CD14-positive monocyte (primary cell): Measurements from ENCODE around the gene GRM5. TPM values are rescaled to one million over a fixed set of nuclear protein-coding genes. Genes with fewer than 3 reads are reported as not detected.
"Not testable (repeated sequence)": the region's sequence is repeated elsewhere in the genome, so short reads cannot be mapped to it uniquely, and the experiment has no call there.

ENCODE experiments used
- DNase-seq, 3 donors: peaks; one replicate each; pipeline ENCODE4 v3.0.0-alpha.2; 2011 to 2022
- H2AFZ ChIP-seq: 2 replicates; pipeline ENCODE4 v1.6.0; 2012; ENCODE audit warnings: mild to moderate bottlenecking, low read depth, low read length, inconsistent platforms; ENCODE audit not compliant: insufficient read depth, poor library complexity, severe bottlenecking
- H3K27ac ChIP-seq, 2 donors: 1 replicate in 1 of 2; 2 replicates in 1 of 2; pipeline ENCODE4 v1.5.1; 2012 to 2013; ENCODE audit warnings: low read length in 2 of 2, control low read depth in 1 of 2, inconsistent platforms in 1 of 2, low read depth in 1 of 2, mild to moderate bottlenecking in 1 of 2
- H3K27me3 ChIP-seq, 2 donors: one replicate each; pipeline versions ENCODE4 v1.6.0 to v1.6.1; 2011 to 2013; ENCODE audit warnings: low read length in 2 of 2; ENCODE audit not compliant: control insufficient read depth in 2 of 2, insufficient read depth in 2 of 2
- H3K36me3 ChIP-seq, 2 donors: replicated peaks in 1 of 2; 1 replicate in 1 of 2; 2 replicates in 1 of 2; pipeline versions ENCODE4 v1.5.1 to v1.6.1; 2012 to 2013; ENCODE audit warnings: low read length in 2 of 2, control low read depth in 1 of 2, inconsistent platforms in 1 of 2, mild to moderate bottlenecking in 1 of 2; ENCODE audit not compliant: insufficient read depth in 2 of 2, control insufficient read depth in 1 of 2
- H3K4me1 ChIP-seq, 2 donors: 1 replicate in 1 of 2; 2 replicates in 1 of 2; pipeline versions ENCODE4 v1.5.1 to v1.6.1; 2012 to 2013; ENCODE audit warnings: low read length in 2 of 2, control low read depth in 1 of 2, inconsistent platforms in 1 of 2, mild to moderate bottlenecking in 1 of 2, moderate library complexity in 1 of 2; ENCODE audit not compliant: insufficient read depth in 2 of 2, control insufficient read depth in 1 of 2
- H3K4me2 ChIP-seq: replicated peaks from 2 replicates; pipeline ENCODE3; 2012; ENCODE audit warnings: low read length, moderate library complexity, mild to moderate bottlenecking; ENCODE audit not compliant: poor library complexity, severe bottlenecking; ENCODE audit errors: extremely low read depth
- H3K4me3 ChIP-seq, 3 experiments: fragments of 200-600 bp in 1 of 3; sonication (generic) in 1 of 3; replicated peaks in 1 of 3; 1 replicate in 2 of 3; 2 replicates in 1 of 3; pipeline ENCODE4 v1.5.1; 2011 to 2013; ENCODE audit warnings: low read length in 3 of 3, mild to moderate bottlenecking in 3 of 3, control low read depth in 2 of 3, low read depth in 2 of 3, inconsistent platforms in 1 of 3, moderate library complexity in 1 of 3
- H3K79me2 ChIP-seq: 2 replicates; pipeline ENCODE4 v1.6.0; 2012; ENCODE audit warnings: mild to moderate bottlenecking, control low read depth, inconsistent platforms, low read length, moderate library complexity; ENCODE audit not compliant: insufficient read depth
- H3K9ac ChIP-seq: 2 replicates; pipeline ENCODE4 v1.6.0; 2017; ENCODE audit warnings: low read length, mild to moderate bottlenecking; ENCODE audit not compliant: insufficient read depth, poor library complexity, severe bottlenecking
- H3K9me3 ChIP-seq, 2 donors: replicated peaks in 1 of 2; 1 replicate in 1 of 2; 2 replicates in 1 of 2; pipeline versions ENCODE4 v1.5.1 to v1.6.1; 2012 to 2013; ENCODE audit warnings: low read length in 2 of 2, control low read depth in 1 of 2; ENCODE audit not compliant: control insufficient read depth in 1 of 2, insufficient read depth in 1 of 2
- H4K20me1 ChIP-seq: 2 replicates; pipeline ENCODE4 v1.6.0; 2012; ENCODE audit warnings: mild to moderate bottlenecking, low read length, control low read depth, moderate library complexity; ENCODE audit not compliant: insufficient read depth
- H3K27ac Mint-ChIP-seq, 7 donors: one replicate each; pipeline ENCODE4 v1.8.0; 2020; ENCODE audit warnings: mild to moderate bottlenecking in 7 of 7, mixed read lengths in 7 of 7, moderate library complexity in 6 of 7, inconsistent platforms in 2 of 7
- H3K27me3 Mint-ChIP-seq, 3 donors: one replicate each; pipeline ENCODE4 v1.8.0; 2021 to 2022; ENCODE audit warnings: low read depth in 3 of 3, mild to moderate bottlenecking in 3 of 3, mixed read lengths in 3 of 3, moderate library complexity in 3 of 3, inconsistent platforms in 1 of 3
- H3K36me3 Mint-ChIP-seq, 2 donors: one replicate each; pipeline ENCODE4 v1.8.0; 2020; ENCODE audit warnings: mixed read lengths in 2 of 2, inconsistent platforms in 1 of 2, mild to moderate bottlenecking in 1 of 2
- H3K4me1 Mint-ChIP-seq: one replicate; pipeline ENCODE4 v1.8.0; 2020; ENCODE audit warnings: mild to moderate bottlenecking, mixed read lengths
- H3K4me3 Mint-ChIP-seq, 2 donors: one replicate each; pipeline ENCODE4 v1.8.0; 2020; ENCODE audit warnings: mild to moderate bottlenecking in 2 of 2, mixed read lengths in 2 of 2, moderate library complexity in 1 of 2
- H3K9me3 Mint-ChIP-seq, 7 donors: one replicate each; pipeline ENCODE4 v1.8.0; 2020 to 2022; ENCODE audit warnings: mixed read lengths in 7 of 7, mild to moderate bottlenecking in 6 of 7, moderate library complexity in 6 of 7, inconsistent platforms in 2 of 7
- WGBS: methylation state at CpG from one replicate; pipeline ENCODE4 v1.1.5; 2013; ENCODE audit warnings: missing lambda C conversion rate; ENCODE audit not compliant: insufficient coverage; 5-methylcytosine and 5-hydroxymethylcytosine counted together
- intact Hi-C, 2 donors: fragments of 100-400 bp; cut with micrococcal nuclease; formaldehyde crosslinking; loops; one replicate each; pipeline versions ENCODE4 v1.15.0 to v1.15.1; 2023
- polyA plus RNA-seq, 3 donors: library from polyadenylated mRNA; depleted of rRNA in 1 of 3; unstranded in 2 of 3; stranded (reverse) in 1 of 3; fragments of 300-500 nt in 2 of 3; fragments of >200 nt in 1 of 3; fragmentation: Illumina TruSeq in 2 of 3; gene quantifications; 1 replicate in 2 of 3; 2 replicates in 1 of 3; pipeline ENCODE4 v1.2.3, GENCODE V29; 2012 to 2021
- TF ChIP-seq, protein P1 (sequence below): fragments of 200-600 bp; IDR thresholded peaks from one replicate; pipeline ENCODE4 v1.8.0; 2022; ENCODE audit warnings: antibody characterized with exemption, mild to moderate bottlenecking

Gene GRM5
- polyA plus RNA-seq, 3 donors = not detected

DNA sequence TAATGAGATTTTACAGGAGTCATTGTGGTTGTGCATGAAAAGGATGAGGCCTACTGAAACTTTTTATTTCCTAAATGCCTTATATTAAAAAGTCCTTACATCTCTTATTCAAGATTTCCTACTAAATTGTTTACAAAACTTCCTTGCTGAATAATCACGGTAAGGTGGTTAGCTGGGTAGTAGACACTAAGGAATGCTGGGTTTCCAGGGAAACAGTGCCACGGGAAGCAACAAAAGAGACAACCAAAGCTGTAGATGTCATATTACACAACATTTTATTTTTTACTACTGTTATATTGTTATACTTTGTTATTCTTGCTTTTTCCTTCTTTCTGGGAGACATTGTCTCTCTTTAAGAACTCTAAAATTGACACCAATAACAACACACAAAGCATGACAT, 36.1 kb downstream of the GRM5 start:
- H4K20me1 ChIP-seq, H3K9me3 Mint-ChIP-seq, H3K9me3 ChIP-seq, H3K27ac Mint-ChIP-seq, H3K4me1 ChIP-seq, H3K27me3 Mint-ChIP-seq, DNase-seq, H3K36me3 ChIP-seq, H3K27ac ChIP-seq, H3K36me3 Mint-ChIP-seq, H3K4me3 Mint-ChIP-seq, H3K79me2 ChIP-seq, H3K9ac ChIP-seq, H3K4me2 ChIP-seq, H3K4me3 ChIP-seq, H2AFZ ChIP-seq, intact Hi-C loops, H3K4me1 Mint-ChIP-seq, H3K27me3 ChIP-seq: not testable (repeated sequence)
- WGBS = no CpG with 5 or more reads among the region's 2 CpGs

DNA sequence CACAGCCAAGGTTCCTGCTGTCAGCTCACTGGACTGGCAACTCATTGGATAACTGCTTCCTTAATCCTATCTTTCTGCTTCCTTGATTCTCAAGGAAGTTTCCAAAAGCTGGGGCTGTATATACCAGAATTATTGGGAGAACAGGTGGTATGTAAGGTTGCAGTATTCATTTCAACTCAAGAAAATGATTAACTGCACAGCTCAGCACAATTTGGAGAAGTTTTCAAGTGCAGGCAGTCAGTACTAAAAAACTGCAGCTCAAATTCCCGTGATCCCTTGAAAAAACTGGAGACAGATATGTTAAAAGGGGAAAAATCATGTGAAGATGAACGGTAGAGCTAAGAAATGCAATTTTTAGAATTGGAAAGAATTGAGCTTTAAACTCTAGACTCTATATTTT, 44.4 kb downstream of the GRM5 start:
- intact Hi-C loops = no loop called here
- no CpG with 5 or more reads among the region's 2 CpGs for WGBS

DNA sequence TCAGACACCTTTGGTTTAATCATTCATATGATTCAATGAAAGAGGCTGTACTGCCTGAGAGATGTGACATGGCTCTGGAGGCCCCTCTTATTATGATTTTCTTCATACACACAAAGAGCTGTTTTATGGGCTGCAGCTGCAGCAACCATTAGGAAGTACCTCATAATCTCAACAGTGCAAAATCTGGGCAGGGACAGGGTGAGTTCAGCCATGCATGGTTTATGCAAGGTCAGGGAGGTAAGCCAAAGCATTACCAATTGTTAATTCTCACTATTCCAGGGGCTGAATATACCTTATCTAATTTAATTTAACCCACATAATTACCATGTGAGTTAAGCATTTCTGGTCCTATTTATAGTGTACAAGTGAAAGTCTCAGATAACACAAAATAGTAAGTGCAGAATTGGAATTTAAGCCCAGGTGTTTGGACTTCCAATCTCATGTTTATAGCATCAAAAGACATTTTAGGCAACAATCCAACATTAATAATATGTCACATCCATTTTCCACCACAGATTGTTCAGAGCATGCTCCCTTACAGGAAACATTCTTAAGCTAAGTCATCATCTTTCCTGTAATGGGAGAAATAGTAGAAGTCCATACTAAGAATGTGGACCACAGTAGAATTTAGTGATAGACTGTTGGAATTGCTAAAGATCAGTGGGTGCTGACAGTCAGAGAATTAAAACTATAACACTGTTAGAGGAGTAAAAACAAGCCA, 45.8 kb downstream of the GRM5 start:
- H3K36me3 Mint-ChIP-seq, H3K27me3 Mint-ChIP-seq: not testable (repeated sequence)

More for the DNA sequence above, 44.4 kb downstream of the GRM5 start:
- DNase-seq = no peak
- H3K4me3 Mint-ChIP-seq = no peak overlapping the region
- Histone ChIP-seq H3K4me3 (no peak overlapping the region), H4K20me1 (no peaks in the 10 kb centered on the region), H3K9ac (no peak overlapping the region), H3K27me3 (no peaks in the 10 kb centered on the region), H3K36me3 (no peaks in the 10 kb centered on the region), H2AFZ (no peak overlapping the region), H3K27ac (no peak overlapping the region), H3K79me2 (no peaks in the 10 kb centered on the region), H3K4me2 (no peak overlapping the region), H3K4me1 (no peaks in the 10 kb centered on the region), H3K9me3 (no peaks in the 10 kb centered on the region)
- no peaks in the 10 kb centered on the region for H3K4me1 Mint-ChIP-seq
- H3K27ac Mint-ChIP-seq = peak overlapping the region in 1 of 7 donors; percentile 53
- no peaks in the 10 kb centered on the region for H3K36me3 Mint-ChIP-seq
- no peaks in the 10 kb centered on the region for H3K27me3 Mint-ChIP-seq
- TF ChIP-seq, protein P1, sequence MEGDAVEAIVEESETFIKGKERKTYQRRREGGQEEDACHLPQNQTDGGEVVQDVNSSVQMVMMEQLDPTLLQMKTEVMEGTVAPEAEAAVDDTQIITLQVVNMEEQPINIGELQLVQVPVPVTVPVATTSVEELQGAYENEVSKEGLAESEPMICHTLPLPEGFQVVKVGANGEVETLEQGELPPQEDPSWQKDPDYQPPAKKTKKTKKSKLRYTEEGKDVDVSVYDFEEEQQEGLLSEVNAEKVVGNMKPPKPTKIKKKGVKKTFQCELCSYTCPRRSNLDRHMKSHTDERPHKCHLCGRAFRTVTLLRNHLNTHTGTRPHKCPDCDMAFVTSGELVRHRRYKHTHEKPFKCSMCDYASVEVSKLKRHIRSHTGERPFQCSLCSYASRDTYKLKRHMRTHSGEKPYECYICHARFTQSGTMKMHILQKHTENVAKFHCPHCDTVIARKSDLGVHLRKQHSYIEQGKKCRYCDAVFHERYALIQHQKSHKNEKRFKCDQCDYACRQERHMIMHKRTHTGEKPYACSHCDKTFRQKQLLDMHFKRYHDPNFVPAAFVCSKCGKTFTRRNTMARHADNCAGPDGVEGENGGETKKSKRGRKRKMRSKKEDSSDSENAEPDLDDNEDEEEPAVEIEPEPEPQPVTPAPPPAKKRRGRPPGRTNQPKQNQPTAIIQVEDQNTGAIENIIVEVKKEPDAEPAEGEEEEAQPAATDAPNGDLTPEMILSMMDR = no peak
- H3K9me3 Mint-ChIP-seq = peaks cover 0 to 5% (median 2%) of the 10 kb centered on the region in 7 donors

More for the DNA sequence above, 45.8 kb downstream of the GRM5 start:
- H3K9me3 Mint-ChIP-seq, DNase-seq, H3K27me3 ChIP-seq, H3K27ac Mint-ChIP-seq, H3K4me3 Mint-ChIP-seq, H3K4me1 Mint-ChIP-seq, H3K4me2 ChIP-seq, H3K36me3 ChIP-seq, H3K9ac ChIP-seq, H3K4me1 ChIP-seq, H3K9me3 ChIP-seq, H2AFZ ChIP-seq, intact Hi-C loops, H4K20me1 ChIP-seq, H3K79me2 ChIP-seq, H3K27ac ChIP-seq, H3K4me3 ChIP-seq: not testable (repeated sequence)
